Endothelial cell of umbilical vein (primary cell): ENCODE data around the gene NXN. TPM values are rescaled to one million over a fixed set of nuclear protein-coding genes. Genes with fewer than 3 reads are reported as not detected.

Experiments used
- BruUV-seq: library from RNA; stranded (reverse); fragments of 400-500 nt; replicated peaks from 2 replicates; lab custom pipeline; 2021; lab: Mats Ljungman, UMichigan
- CTCF ChIA-PET: fragments of 300-600, 350-600 bp; sonication (Branson Sonifier 250); formaldehyde crosslinking; loops from one replicate; lab custom pipeline; 2021; ENCODE audit warnings: antibody characterized with exemption, inconsistent platforms; lab: Charles Lee
- POLR2A ChIA-PET: fragments of 300-600, 350-600 bp; sonication (Branson Sonifier 250); formaldehyde crosslinking; loops from one replicate; lab custom pipeline; 2021; ENCODE audit warnings: antibody characterized with exemption, inconsistent platforms; lab: Charles Lee
- DNase-seq: peaks from one replicate; pipeline ENCODE4 v3.0.0-alpha.2; 2011; ENCODE audit warnings: low read depth, low spot score
- FAIRE-seq: peaks from 2 replicates; lab custom pipeline; 2011; peaks lifted over from hg19 to GRCh38; lab: Jason Lieb, UNC
- H2AFZ ChIP-seq: 2 replicates; pipeline ENCODE4 v1.6.0; 2012; ENCODE audit warnings: low read depth, low read length, control low read depth, inconsistent platforms
- H3K27ac ChIP-seq: 2 replicates; pipeline ENCODE4 v1.5.1; 2011; ENCODE audit warnings: low read depth, mild to moderate bottlenecking, control low read depth, low read length, moderate library complexity; ENCODE audit not compliant: insufficient read depth
- H3K27me3 ChIP-seq, 2 experiments: 2 replicates each; pipeline versions ENCODE4 v1.6.0 to v1.6.1; 2011; ENCODE audit warnings: low read length in 2 of 2, mixed read lengths in 1 of 2; ENCODE audit not compliant: control insufficient read depth in 2 of 2, insufficient read depth in 2 of 2
- H3K36me3 ChIP-seq, 2 experiments: 2 replicates in 1 of 2; 3 replicates in 1 of 2; pipeline ENCODE4 v1.5.1; 2011; ENCODE audit warnings: low read length in 2 of 2, mild to moderate bottlenecking in 1 of 2, moderate library complexity in 1 of 2; ENCODE audit not compliant: control insufficient read depth in 2 of 2, insufficient read depth in 2 of 2; ENCODE audit errors: extremely low read depth in 1 of 2
- H3K4me1 ChIP-seq: 3 replicates; pipeline ENCODE4 v1.5.1; 2011; ENCODE audit warnings: mild to moderate bottlenecking, low read length; ENCODE audit not compliant: control insufficient read depth, insufficient read depth; ENCODE audit errors: extremely low read depth
- H3K4me2 ChIP-seq: 2 replicates; pipeline ENCODE4 v1.6.1; 2011; ENCODE audit warnings: low read length, control low read depth, mixed read lengths; ENCODE audit not compliant: insufficient read depth
- H3K4me3 ChIP-seq, 3 experiments: fragments of 200-600 bp in 1 of 3; sonication (generic), shearing (Covaris generic) in 1 of 3; replicated peaks in 1 of 3; 2 replicates each; pipeline ENCODE4 v1.5.1; 2011 to 2016; ENCODE audit warnings: control low read depth in 3 of 3, low read length in 3 of 3, mild to moderate bottlenecking in 2 of 3, inconsistent platforms in 1 of 3, low read depth in 1 of 3, moderate library complexity in 1 of 3; ENCODE audit not compliant: insufficient read depth in 1 of 3
- H3K79me2 ChIP-seq: 2 replicates; pipeline ENCODE4 v1.6.0; 2012; ENCODE audit warnings: low read length, inconsistent platforms; ENCODE audit not compliant: control insufficient read depth, insufficient read depth
- H3K9ac ChIP-seq: replicated peaks from 2 replicates; pipeline ENCODE3; 2011; ENCODE audit warnings: low read length, control low read depth; ENCODE audit not compliant: insufficient read depth; ENCODE audit errors: extremely low read depth
- H3K9me1 ChIP-seq: replicated peaks from 3 replicates; pipeline ENCODE4 v1.6.0; 2011; ENCODE audit warnings: mild to moderate bottlenecking, low read length; ENCODE audit not compliant: control insufficient read depth, insufficient read depth; ENCODE audit errors: extremely low read depth
- H3K9me3 ChIP-seq: replicated peaks from 2 replicates; pipeline ENCODE4 v1.5.1; 2012; ENCODE audit warnings: low read length, inconsistent platforms; ENCODE audit not compliant: control insufficient read depth, insufficient read depth
- H4K20me1 ChIP-seq: replicated peaks from 2 replicates; pipeline ENCODE3; 2011; ENCODE audit warnings: mild to moderate bottlenecking, low read length; ENCODE audit not compliant: control insufficient read depth, insufficient read depth; ENCODE audit errors: extremely low read depth
- CTCF ChIP-seq, 2 donors: IDR thresholded peaks; 1 replicate in 1 of 2; 2 replicates in 1 of 2; pipeline ENCODE4 v1.5.1; 2011; ENCODE audit warnings: low read length in 2 of 2, mild to moderate bottlenecking in 2 of 2, moderate library complexity in 2 of 2, control low read depth in 1 of 2, inconsistent platforms in 1 of 2, low read depth in 1 of 2; ENCODE audit not compliant: insufficient read depth in 1 of 2; ENCODE audit errors: extremely low read depth in 1 of 2
- EZH2 ChIP-seq: IDR thresholded peaks from 2 replicates; pipeline ENCODE4 v1.6.1; 2012; ENCODE audit warnings: borderline replicate concordance, low read depth, mild to moderate bottlenecking, moderate library complexity, low read length, inconsistent platforms; ENCODE audit not compliant: severe bottlenecking
- FOS ChIP-seq: IDR thresholded peaks from 2 replicates; pipeline ENCODE4 v1.6.1; 2011; ENCODE audit warnings: mild to moderate bottlenecking, low read length, moderate library complexity, borderline replicate concordance; ENCODE audit not compliant: insufficient read depth
- GATA2 ChIP-seq: IDR thresholded peaks from 2 replicates; pipeline ENCODE4 v1.7.0; 2011; ENCODE audit warnings: low read depth, mild to moderate bottlenecking, moderate library complexity, mixed read lengths, low read length; ENCODE audit not compliant: insufficient read length, insufficient read depth
- JUN ChIP-seq: IDR thresholded peaks from 2 replicates; pipeline ENCODE4 v1.6.1; 2011; ENCODE audit warnings: borderline replicate concordance, low read depth; ENCODE audit not compliant: insufficient read length, insufficient read depth
- MYC ChIP-seq: IDR thresholded peaks from one replicate; pipeline ENCODE4 v1.6.1; 2011; ENCODE audit warnings: mild to moderate bottlenecking, low read depth, low read length
- POLR2A ChIP-seq: IDR thresholded peaks from 2 replicates; pipeline ENCODE4 v1.6.1; 2012; ENCODE audit warnings: low read depth, mild to moderate bottlenecking, control low read depth, low read length
- POLR2AphosphoS5 ChIP-seq: IDR thresholded peaks from 2 replicates; pipeline ENCODE4 v1.6.1; 2012; ENCODE audit warnings: low read depth, mild to moderate bottlenecking, control low read depth, low read length, moderate library complexity; ENCODE audit not compliant: insufficient read depth
- dilution Hi-C: fragments of 300-500 bp; cut with MboI; formaldehyde crosslinking; loops from one replicate; pipeline ENCODE4 v1.15.0; 2019; ENCODE audit warnings: low sequenced_read_pairs; ENCODE audit not compliant: extremely low pct_ligation_motif_present
- intact Hi-C: fragments of 100-400 bp; cut with micrococcal nuclease; formaldehyde crosslinking; loops from one replicate; pipeline ENCODE4 v1.10.0; 2022
- polyA plus RNA-seq, 4 experiments: library from polyadenylated mRNA; depleted of rRNA in 3 of 4; stranded (reverse) in 3 of 4; unstranded in 1 of 4; fragments of >200 nt; gene quantifications; 2 replicates each; pipeline versions ENCODE4 v1.2.1 to v1.2.3, GENCODE V29; 2011 to 2012; ENCODE audit warnings: missing spikeins in 1 of 4
- total RNA-seq: library from RNA; stranded (reverse); gene quantifications from 2 replicates; pipeline ENCODE4 v1.2.3, GENCODE V29; 2021
- TF ChIP-seq, protein P1 (sequence below): IDR thresholded peaks from 2 replicates; pipeline ENCODE4 v1.6.1; 2011; ENCODE audit not compliant: insufficient read depth, insufficient read length

NXN gene
- total and polyA plus RNA-seq, 2 donors (not counting 3 experiments of a cell fraction or from before 2014, with no cell fraction given), result 69.5 to 77.3 TPM

DNA sequence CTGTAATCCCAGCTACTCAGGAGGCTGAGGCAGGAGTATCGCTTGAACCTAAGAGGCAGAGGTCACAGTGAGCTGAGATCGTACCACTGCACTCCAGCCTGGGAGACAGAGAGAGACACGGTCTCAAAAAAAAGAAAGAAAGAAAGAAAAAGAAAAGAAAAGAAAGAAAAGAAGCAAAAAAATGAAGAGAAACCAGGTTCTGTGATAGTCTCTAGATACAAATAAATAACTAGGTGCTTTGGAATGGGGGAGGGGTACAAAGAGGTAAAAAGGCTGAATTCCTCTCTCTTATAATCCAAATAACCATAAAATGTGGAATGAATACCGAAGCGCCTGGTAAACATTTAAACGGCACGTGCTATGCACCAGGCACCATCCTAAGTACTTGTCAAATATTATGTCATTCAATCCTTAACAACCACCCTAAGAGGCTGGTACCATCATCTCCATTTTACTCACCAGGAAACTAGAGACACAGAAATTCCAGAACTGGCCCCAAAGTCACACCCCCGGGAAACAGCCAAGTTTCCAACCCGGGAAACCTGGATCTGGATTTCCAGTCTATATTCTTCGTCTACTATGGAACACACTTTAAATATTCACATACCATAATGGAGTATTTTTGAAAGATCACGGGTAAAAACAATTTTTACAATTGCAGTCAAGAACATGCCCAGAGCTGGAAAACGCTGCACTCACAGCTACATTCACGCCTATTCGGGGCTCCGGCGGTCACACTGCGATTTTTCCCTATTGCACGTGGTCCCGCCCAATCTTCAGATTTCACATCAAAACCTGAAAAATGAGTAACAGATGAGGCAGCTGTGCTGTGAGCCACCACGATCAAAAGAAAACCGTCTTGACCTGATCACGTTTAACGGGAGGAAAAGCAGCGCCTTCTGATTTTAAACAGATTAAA is 10.5 kb downstream of the NXN start:
- no peaks in the 10 kb centered on the region for H3K9me1 ChIP-seq
- H3K4me3 ChIP-seq, result no peak overlapping the region
- no peaks in the 10 kb centered on the region for H4K20me1 ChIP-seq
- FAIRE-seq (no peak), DNase-seq (no peak)
- peaks cover 9% of the 10 kb centered on the region for H3K79me2 ChIP-seq
- no peaks in the 10 kb centered on the region for H3K9me3 ChIP-seq
- peaks cover 2% of the 10 kb centered on the region for H3K4me1 ChIP-seq
- ChIA-PET CTCF (no interaction called here), POLR2A (no interaction called here)
- H3K9ac ChIP-seq, result no peak overlapping the region
- no peak overlapping the region for H3K4me2 ChIP-seq
- BruUV-seq, result no TSS peak
- dilution Hi-C loops (no loop called here), intact Hi-C loops (no loop called here)
- no peak overlapping the region for H3K27ac ChIP-seq
- no peaks in the 10 kb centered on the region for H3K27me3 ChIP-seq
- no peak overlapping the region for H2AFZ ChIP-seq
- H3K36me3 ChIP-seq, result no peaks in the 10 kb centered on the region
- TF ChIP-seq EZH2 (no peak), JUN (no peak), FOS (no peak), GATA2 (no peak), MYC (no peak), CTCF (IDR thresholded peaks at IDR 0.05; ENCODE audit: extremely low read depth in 1 of 2, insufficient read depth in 1 of 2, low read depth in 1 of 2, low read length in 2 of 2) (no peak), POLR2A (no peak), POLR2AphosphoS5 (no peak)
- TF ChIP-seq, protein P1, sequence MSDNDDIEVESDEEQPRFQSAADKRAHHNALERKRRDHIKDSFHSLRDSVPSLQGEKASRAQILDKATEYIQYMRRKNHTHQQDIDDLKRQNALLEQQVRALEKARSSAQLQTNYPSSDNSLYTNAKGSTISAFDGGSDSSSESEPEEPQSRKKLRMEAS, result no peak
